Measurements from ENCODE around the gene FBXL3. TPM values are rescaled to one million over a fixed set of nuclear protein-coding genes. Genes with fewer than 3 reads are reported as not detected.

Gene FBXL3
- total and polyA plus RNA-seq, 2 donors (not counting 1 experiment from before 2014, with no cell fraction given): 20.5 to 78.0 TPM

DNA sequence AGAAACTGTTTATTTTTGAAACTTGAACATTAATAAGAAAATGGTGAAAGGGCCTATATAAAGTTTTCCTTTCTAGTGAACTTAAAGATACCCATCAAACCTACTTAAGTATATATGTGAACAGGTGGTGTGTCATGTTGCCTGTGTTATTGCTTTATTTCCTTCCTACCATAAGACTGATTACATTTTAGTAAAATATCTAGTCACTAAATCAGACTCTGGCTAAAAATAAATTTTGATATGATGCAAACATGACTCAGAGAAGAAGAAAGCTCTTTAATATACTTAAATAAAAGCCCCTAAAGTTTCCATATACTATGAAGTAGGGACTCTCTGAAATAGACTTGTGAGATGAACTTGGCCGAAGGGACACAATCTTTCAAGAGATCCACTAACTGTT lies 35.1 kb upstream of the FBXL3 start:
- no peak overlapping the region for H3K27ac Mint-ChIP-seq
- Histone ChIP-seq H3K36me3 (replicated peaks in 1 of 2; ENCODE audit: control extremely low read depth in 1 of 2, control insufficient read depth in 1 of 2, extremely low read depth in 1 of 2, insufficient read depth in 2 of 2, low read length in 1 of 2) (peaks cover 3 to 61% of the 10 kb centered on the region in 2 experiments), H4K20me1 (ENCODE audit: control insufficient read depth, insufficient read depth, low read length, poor library complexity, severe bottlenecking) (no peaks in the 10 kb centered on the region), H3K4me3 (ENCODE audit: control extremely low read depth in 1 of 5, extremely low read depth in 1 of 5, insufficient read depth in 1 of 5, low read depth in 2 of 5, low read length in 4 of 5) (no peak overlapping the region), H3K4me1 (ENCODE audit: control insufficient read depth in 2 of 2, insufficient read depth in 2 of 2, low read length in 2 of 2) (peaks cover 8 to 13% of the 10 kb centered on the region in 2 donors), H3K9ac (ENCODE audit: low read length) (no peak overlapping the region), H3K27ac (ENCODE audit: low read length in 2 of 2) (no peak overlapping the region), H3K79me2 (ENCODE audit: control insufficient read depth, insufficient read depth, low read length) (peaks cover 2% of the 10 kb centered on the region), H3K27me3 (replicated peaks in 1 of 4; ENCODE audit: control extremely low read depth in 1 of 4, control insufficient read depth in 3 of 4, insufficient read depth in 4 of 4, low read length in 3 of 4) (no peaks in the 10 kb centered on the region), H3K4me2 (replicated peaks; ENCODE audit: low read depth, low read length, poor library complexity, severe bottlenecking) (no peak overlapping the region), H3K9me3 (ENCODE audit: control extremely low read depth in 1 of 3, control insufficient read depth in 2 of 3, insufficient read depth in 1 of 3, low read length in 2 of 3) (no peaks in the 10 kb centered on the region), H2AFZ (ENCODE audit: insufficient read depth, low read depth, low read length, poor library complexity, severe bottlenecking) (no peak overlapping the region)
- WGBS (ENCODE audit: insufficient coverage): no CpG with 5 or more reads among the region's 1 CpG
- ATAC-seq (ENCODE audit: low read depth): no peak
- ChIA-PET POLR2A (no interaction called here), CTCF (no interaction called here)
- no peaks in the 10 kb centered on the region for H3K27me3 Mint-ChIP-seq
- H3K4me1 Mint-ChIP-seq: peaks cover 12% of the 10 kb centered on the region
- no peaks in the 10 kb centered on the region for H3K9me3 Mint-ChIP-seq (ENCODE audit: insufficient read depth)
- TF ChIP-seq, protein P1, sequence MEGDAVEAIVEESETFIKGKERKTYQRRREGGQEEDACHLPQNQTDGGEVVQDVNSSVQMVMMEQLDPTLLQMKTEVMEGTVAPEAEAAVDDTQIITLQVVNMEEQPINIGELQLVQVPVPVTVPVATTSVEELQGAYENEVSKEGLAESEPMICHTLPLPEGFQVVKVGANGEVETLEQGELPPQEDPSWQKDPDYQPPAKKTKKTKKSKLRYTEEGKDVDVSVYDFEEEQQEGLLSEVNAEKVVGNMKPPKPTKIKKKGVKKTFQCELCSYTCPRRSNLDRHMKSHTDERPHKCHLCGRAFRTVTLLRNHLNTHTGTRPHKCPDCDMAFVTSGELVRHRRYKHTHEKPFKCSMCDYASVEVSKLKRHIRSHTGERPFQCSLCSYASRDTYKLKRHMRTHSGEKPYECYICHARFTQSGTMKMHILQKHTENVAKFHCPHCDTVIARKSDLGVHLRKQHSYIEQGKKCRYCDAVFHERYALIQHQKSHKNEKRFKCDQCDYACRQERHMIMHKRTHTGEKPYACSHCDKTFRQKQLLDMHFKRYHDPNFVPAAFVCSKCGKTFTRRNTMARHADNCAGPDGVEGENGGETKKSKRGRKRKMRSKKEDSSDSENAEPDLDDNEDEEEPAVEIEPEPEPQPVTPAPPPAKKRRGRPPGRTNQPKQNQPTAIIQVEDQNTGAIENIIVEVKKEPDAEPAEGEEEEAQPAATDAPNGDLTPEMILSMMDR (IDR thresholded peaks at IDR 0.05): no peak
- no peak for TF ChIP-seq EZH2 (IDR thresholded peaks at IDR 0.05; ENCODE audit: borderline replicate concordance, insufficient read depth, low read depth, low read length, poor library complexity, severe bottlenecking)
- DNase-seq: no peak
- intact Hi-C loops (cut with micrococcal nuclease): loop anchor here (5.0 kb wide), 1 partner anchor 45 kb away; no protein-coding TSS in a partner anchor
- no peak overlapping the region for H3K4me3 Mint-ChIP-seq

- no peak overlapping the region for H3K9ac ChIP-seq (ENCODE audit: low read length)
- H3K4me2 ChIP-seq (replicated peaks; ENCODE audit: low read depth, low read length, poor library complexity, severe bottlenecking): no peak overlapping the region
- no CpG with 5 or more reads among the region's 2 CpGs for WGBS (ENCODE audit: insufficient coverage)
- Mint-ChIP-seq H3K4me1 (peaks cover 11% of the 10 kb centered on the region), H3K27me3 (no peaks in the 10 kb centered on the region), H3K4me3 (no peak overlapping the region), H3K27ac (no peak overlapping the region), H3K9me3 (ENCODE audit: insufficient read depth) (no peaks in the 10 kb centered on the region)
- H3K4me1 ChIP-seq (ENCODE audit: control insufficient read depth in 2 of 2, insufficient read depth in 2 of 2, low read length in 2 of 2): peaks cover 8 to 13% of the 10 kb centered on the region in 2 donors
- no peak for TF ChIP-seq EZH2 (IDR thresholded peaks at IDR 0.05; ENCODE audit: borderline replicate concordance, insufficient read depth, low read depth, low read length, poor library complexity, severe bottlenecking)
- TF ChIP-seq, protein P1 (IDR thresholded peaks at IDR 0.05): no peak
- CTCF ChIA-PET: no interaction called here
- H2AFZ ChIP-seq (ENCODE audit: insufficient read depth, low read depth, low read length, poor library complexity, severe bottlenecking): no peak overlapping the region
- no peaks in the 10 kb centered on the region for H3K9me3 ChIP-seq (ENCODE audit: control extremely low read depth in 1 of 3, control insufficient read depth in 2 of 3, insufficient read depth in 1 of 3, low read length in 2 of 3)
- no peak overlapping the region for H3K27ac ChIP-seq (ENCODE audit: low read length in 2 of 2)
- peaks cover 3 to 66% of the 10 kb centered on the region in 2 experiments for H3K36me3 ChIP-seq (replicated peaks in 1 of 2; ENCODE audit: control extremely low read depth in 1 of 2, control insufficient read depth in 1 of 2, extremely low read depth in 1 of 2, insufficient read depth in 2 of 2, low read length in 1 of 2)
- no peak for DNase-seq
- no peak overlapping the region for H3K4me3 ChIP-seq (ENCODE audit: control extremely low read depth in 1 of 5, extremely low read depth in 1 of 5, insufficient read depth in 1 of 5, low read depth in 2 of 5, low read length in 4 of 5)
- no peaks in the 10 kb centered on the region for H3K27me3 ChIP-seq (replicated peaks in 1 of 4; ENCODE audit: control extremely low read depth in 1 of 4, control insufficient read depth in 3 of 4, insufficient read depth in 4 of 4, low read length in 3 of 4)
- intact Hi-C loops (cut with micrococcal nuclease): loop anchor here (5.0 kb wide), 1 partner anchor 44 kb away; no protein-coding TSS in a partner anchor
- POLR2A ChIA-PET: no interaction called here
- ATAC-seq (ENCODE audit: low read depth): no peak
- H3K79me2 ChIP-seq (ENCODE audit: control insufficient read depth, insufficient read depth, low read length): peaks cover 2% of the 10 kb centered on the region
- no peaks in the 10 kb centered on the region for H4K20me1 ChIP-seq (ENCODE audit: control insufficient read depth, insufficient read depth, low read length, poor library complexity, severe bottlenecking)
Measured at GRCh38 chr13:77061362-77061761, 34.4 kb upstream of the FBXL3 start.

Measured in B cell (primary cell).